Lung (tissue), 12 donors: ENCODE measurements around the gene MYO5A. TPM values are rescaled to one million over a fixed set of nuclear protein-coding genes. Genes with fewer than 3 reads are reported as not detected.

Experiments used
- ATAC-seq: fragments of 200-7000 bp; cut with Tn5 transposase; one replicate; pipeline ENCODE4 v1.9.1; 2020; ENCODE audit warnings: moderate number of reproducible peaks; ENCODE audit not compliant: insufficient read depth, low FRiP score
- DNase-seq, 3 donors: peaks; one replicate each; pipeline ENCODE4 v3.0.0-alpha.2; 2013 to 2017
- H3K27ac ChIP-seq, 2 donors: one replicate each; pipeline ENCODE4 v1.5.1; 2013; ENCODE audit warnings: mild to moderate bottlenecking in 2 of 2, moderate library complexity in 2 of 2, control low read depth in 1 of 2, inconsistent platforms in 1 of 2, low read depth in 1 of 2, low read length in 1 of 2
- H3K27me3 ChIP-seq, 3 donors: one replicate each; pipeline ENCODE4 v1.5.1; 2013; ENCODE audit warnings: low read length in 2 of 3; ENCODE audit not compliant: control insufficient read depth in 3 of 3, insufficient read depth in 3 of 3
- H3K36me3 ChIP-seq, 4 donors: one replicate each; pipeline ENCODE4 v1.5.1; 2013; ENCODE audit warnings: low read length in 4 of 4, mild to moderate bottlenecking in 1 of 4, moderate library complexity in 1 of 4; ENCODE audit not compliant: control insufficient read depth in 4 of 4, insufficient read depth in 4 of 4
- H3K4me1 ChIP-seq, 5 donors: one replicate each; pipeline ENCODE4 v1.5.1; 2013; ENCODE audit warnings: low read length in 5 of 5, mild to moderate bottlenecking in 2 of 5, moderate library complexity in 1 of 5; ENCODE audit not compliant: control insufficient read depth in 5 of 5, insufficient read depth in 5 of 5
- H3K4me3 ChIP-seq: one replicate; pipeline ENCODE4 v1.5.1; 2013; ENCODE audit warnings: mild to moderate bottlenecking, control low read depth, moderate library complexity
- H3K9ac ChIP-seq, 2 donors: one replicate each; pipeline ENCODE4 v1.5.1; 2013; ENCODE audit warnings: low read length in 2 of 2, control low read depth in 1 of 2; ENCODE audit not compliant: insufficient read depth in 1 of 2
- H3K9me3 ChIP-seq, 4 donors: one replicate each; pipeline ENCODE4 v1.5.1; 2013; ENCODE audit warnings: low read length in 3 of 4, mild to moderate bottlenecking in 1 of 4, moderate library complexity in 1 of 4; ENCODE audit not compliant: control insufficient read depth in 4 of 4, insufficient read depth in 3 of 4
- CTCF ChIP-seq: IDR thresholded peaks from 2 replicates; pipeline ENCODE4 v1.5.1; 2012; ENCODE audit warnings: mild to moderate bottlenecking; ENCODE audit errors: control extremely low read depth, extremely low read depth
- WGBS, 2 donors: extraction: QIAGEN DNeasy Blood & Tissue Kit; methylation state at CpG; one replicate each; pipeline ENCODE4 v1.1.7; 2013; 5-methylcytosine and 5-hydroxymethylcytosine counted together
- polyA plus RNA-seq, 2 donors: library from polyadenylated mRNA; stranded (reverse); fragments of 200-250 nt; gene quantifications; one replicate each; pipeline ENCODE4 v1.2.1, GENCODE V29; 2013
- total RNA-seq, 2 donors: library from RNA; depleted of rRNA in 1 of 2; stranded (reverse); fragments of >200 nt in 1 of 2; gene quantifications; one replicate each; pipeline ENCODE4 v1.2.1, GENCODE V29; 2014 to 2021
- donor health status: control.
- donor health status: control.
- donor health status: Bipolar disorder and iron deficiency.
- donor health status: healthy.
- donor health status: DM: yes; HTN: yes; CAD: no.

The MYO5A gene
- total and polyA plus RNA-seq, 4 donors = 4.5 to 30.5 (median 13.3) TPM

GRCh38 chr15:52422001-52422400, 106.7 kb downstream of the MYO5A start:
- no peaks in the 10 kb centered on the region for H3K36me3 ChIP-seq
- no peak for ATAC-seq
- H3K27ac ChIP-seq = no peak overlapping the region
- H3K4me1 ChIP-seq = peaks cover 0 to 4% (median 0%) of the 10 kb centered on the region in 5 donors
- no peak overlapping the region for H3K4me3 ChIP-seq
- no peak overlapping the region for H3K9ac ChIP-seq
- H3K9me3 ChIP-seq = peaks cover 0 to 2% (median 0%) of the 10 kb centered on the region in 4 donors
- H3K27me3 ChIP-seq = no peaks in the 10 kb centered on the region
- DNase-seq = no peak
- TF ChIP-seq CTCF = no peak

- TF ChIP-seq CTCF = no peak
- H3K27me3 ChIP-seq = no peaks in the 10 kb centered on the region
- no peak for ATAC-seq
- peaks cover 0 to 4% (median 0%) of the 10 kb centered on the region in 5 donors for H3K4me1 ChIP-seq
- no peaks in the 10 kb centered on the region for H3K36me3 ChIP-seq
- 87 to 89% methylated on average over 3 of the region's 3 CpGs for WGBS, 2 donors
- H3K9me3 ChIP-seq = peaks cover 0 to 2% (median 0%) of the 10 kb centered on the region in 4 donors
- H3K4me3 ChIP-seq = no peak overlapping the region
- no peak overlapping the region for H3K27ac ChIP-seq
- no peak overlapping the region for H3K9ac ChIP-seq
- DNase-seq = no peak
Observed at GRCh38 chr15:52421029-52421428, 107.7 kb downstream of the MYO5A start.

GRCh38 chr15:52419494-52419893, 109.2 kb downstream of the MYO5A start:
- no peaks in the 10 kb centered on the region for H3K36me3 ChIP-seq
- no peak overlapping the region for H3K9ac ChIP-seq
- H3K4me3 ChIP-seq = no peak overlapping the region
- no peaks in the 10 kb centered on the region for H3K27me3 ChIP-seq
- H3K27ac ChIP-seq = no peak overlapping the region
- no peak for ATAC-seq
- 18 to 26% methylated on average over 1 of the region's 1 CpG for WGBS, 2 donors
- H3K4me1 ChIP-seq = peaks cover 0 to 4% (median 0%) of the 10 kb centered on the region in 5 donors
- DNase-seq = no peak
- H3K9me3 ChIP-seq = peaks cover 0 to 2% (median 0%) of the 10 kb centered on the region in 4 donors
- no peak for TF ChIP-seq CTCF

- DNase-seq (peak in 1 of 3 donors; percentile 13), ATAC-seq (no peak)
- WGBS, 2 donors = 85 to 93% methylated on average over 2 of the region's 2 CpGs
- TF ChIP-seq CTCF = no peak
- Histone ChIP-seq H3K4me1 (peaks cover 0 to 4% (median 0%) of the 10 kb centered on the region in 5 donors), H3K9me3 (peaks cover 0 to 2% (median 0%) of the 10 kb centered on the region in 4 donors), H3K9ac (no peak overlapping the region), H3K4me3 (no peak overlapping the region), H3K27me3 (no peaks in the 10 kb centered on the region), H3K36me3 (no peaks in the 10 kb centered on the region), H3K27ac (no peak overlapping the region)
Observed at GRCh38 chr15:52417957-52418356, 110.7 kb downstream of the MYO5A start.
